Subcutaneous abdominal adipose tissue (tissue), 5 donors: Measurements from ENCODE around the gene SEPSECS.

ENCODE experiments used
- H3K27ac ChIP-seq: one replicate; pipeline ENCODE4 v1.7.0; 2013; ENCODE audit warnings: low read depth, mild to moderate bottlenecking, inconsistent platforms, low read length, moderate library complexity
- H3K27me3 ChIP-seq, 5 donors: one replicate each; pipeline ENCODE4 v1.7.0; 2013; ENCODE audit warnings: low read length in 5 of 5, inconsistent platforms in 1 of 5; ENCODE audit not compliant: control insufficient read depth in 5 of 5, insufficient read depth in 4 of 5
- H3K36me3 ChIP-seq, 5 donors: one replicate each; pipeline ENCODE4 v1.7.0; 2013; ENCODE audit warnings: low read length in 5 of 5; ENCODE audit not compliant: control insufficient read depth in 5 of 5, insufficient read depth in 5 of 5
- H3K4me1 ChIP-seq, 5 donors: one replicate each; pipeline ENCODE4 v1.7.0; 2013; ENCODE audit warnings: low read length in 5 of 5, mild to moderate bottlenecking in 3 of 5, moderate library complexity in 1 of 5; ENCODE audit not compliant: control insufficient read depth in 5 of 5, insufficient read depth in 5 of 5
- H3K4me3 ChIP-seq, 5 donors: one replicate each; pipeline ENCODE4 v1.7.0; 2013; ENCODE audit warnings: low read length in 5 of 5, low read depth in 1 of 5
- H3K9ac ChIP-seq, 5 donors: one replicate each; pipeline ENCODE4 v1.7.0; 2013; ENCODE audit warnings: low read length in 5 of 5, mild to moderate bottlenecking in 4 of 5, moderate library complexity in 3 of 5
- H3K9me3 ChIP-seq, 5 donors: one replicate each; pipeline ENCODE4 v1.7.0; 2013; ENCODE audit warnings: low read length in 5 of 5; ENCODE audit not compliant: control insufficient read depth in 5 of 5
- donor health status: healthy.
- donor health status: healthy.
- donor health status: healthy.
- donor health status: healthy.
- donor health status: healthy.

Gene SEPSECS

GRCh38 chr4:25131381-25131780 is 28.9 kb downstream of the SEPSECS start:
- Histone ChIP-seq H3K9ac (no peak overlapping the region), H3K27ac (no peak overlapping the region), H3K4me3 (no peak overlapping the region), H3K36me3 (peaks cover 0 to 21% (median 11%) of the 10 kb centered on the region in 5 donors), H3K9me3 (no peaks in the 10 kb centered on the region), H3K4me1 (no peaks in the 10 kb centered on the region), H3K27me3 (no peaks in the 10 kb centered on the region)

GRCh38 chr4:25129917-25130316 is 30.3 kb downstream of the SEPSECS start:
- H3K4me3 ChIP-seq: no peak overlapping the region
- no peaks in the 10 kb centered on the region for H3K4me1 ChIP-seq
- peaks cover 6 to 32% (median 16%) of the 10 kb centered on the region in 5 donors for H3K36me3 ChIP-seq

DNA sequence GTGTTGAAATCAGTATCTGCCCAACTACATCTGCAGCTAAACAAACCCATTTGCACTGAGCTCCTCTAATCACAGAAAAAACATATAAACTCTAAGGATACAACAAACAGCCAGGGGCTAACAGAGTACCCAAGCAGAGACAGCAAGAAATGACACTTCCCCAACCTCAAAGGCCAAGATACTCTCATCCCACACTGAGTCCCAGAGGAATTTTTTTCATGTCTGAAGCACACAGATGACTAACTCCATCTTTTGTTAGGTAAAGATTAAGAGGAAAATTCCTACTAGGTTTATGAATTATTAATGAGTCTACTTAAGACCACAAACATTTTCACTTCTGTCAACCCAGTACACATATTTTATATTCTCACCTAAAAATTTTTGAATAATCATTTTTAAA is 31.6 kb downstream of the SEPSECS start:
- H3K27me3 ChIP-seq: no peaks in the 10 kb centered on the region
- peaks cover 10 to 44% (median 19%) of the 10 kb centered on the region in 5 donors for H3K36me3 ChIP-seq
- H3K9ac ChIP-seq: no peak overlapping the region
- H3K4me1 ChIP-seq: no peaks in the 10 kb centered on the region
- H3K9me3 ChIP-seq: no peaks in the 10 kb centered on the region
- no peak overlapping the region for H3K4me3 ChIP-seq
- no peak overlapping the region for H3K27ac ChIP-seq

More at GRCh38 chr4:25129917-25130316, 30.3 kb downstream of the SEPSECS start:
- no peak overlapping the region for H3K27ac ChIP-seq
- H3K9me3 ChIP-seq: no peaks in the 10 kb centered on the region
- no peaks in the 10 kb centered on the region for H3K27me3 ChIP-seq
- no peak overlapping the region for H3K9ac ChIP-seq

GRCh38 chr4:25123236-25123635 is 37.0 kb downstream of the SEPSECS start:
- no peaks in the 10 kb centered on the region for H3K27me3 ChIP-seq
- no peaks in the 10 kb centered on the region for H3K4me1 ChIP-seq
- no peaks in the 10 kb centered on the region for H3K9me3 ChIP-seq
- H3K4me3 ChIP-seq: no peak overlapping the region
- no peak overlapping the region for H3K9ac ChIP-seq
- H3K36me3 ChIP-seq: peaks cover 19 to 62% (median 23%) of the 10 kb centered on the region in 5 donors
- H3K27ac ChIP-seq: no peak overlapping the region

- Histone ChIP-seq H3K9ac (no peak overlapping the region), H3K27me3 (no peaks in the 10 kb centered on the region), H3K9me3 (no peaks in the 10 kb centered on the region), H3K36me3 (peaks cover 15 to 48% (median 18%) of the 10 kb centered on the region in 5 donors), H3K4me3 (no peak overlapping the region), H3K4me1 (no peaks in the 10 kb centered on the region), H3K27ac (no peak overlapping the region)
These were observed 39.9 kb downstream of the SEPSECS start for GRCh38 chr4:25120146-25120940.

DNA sequence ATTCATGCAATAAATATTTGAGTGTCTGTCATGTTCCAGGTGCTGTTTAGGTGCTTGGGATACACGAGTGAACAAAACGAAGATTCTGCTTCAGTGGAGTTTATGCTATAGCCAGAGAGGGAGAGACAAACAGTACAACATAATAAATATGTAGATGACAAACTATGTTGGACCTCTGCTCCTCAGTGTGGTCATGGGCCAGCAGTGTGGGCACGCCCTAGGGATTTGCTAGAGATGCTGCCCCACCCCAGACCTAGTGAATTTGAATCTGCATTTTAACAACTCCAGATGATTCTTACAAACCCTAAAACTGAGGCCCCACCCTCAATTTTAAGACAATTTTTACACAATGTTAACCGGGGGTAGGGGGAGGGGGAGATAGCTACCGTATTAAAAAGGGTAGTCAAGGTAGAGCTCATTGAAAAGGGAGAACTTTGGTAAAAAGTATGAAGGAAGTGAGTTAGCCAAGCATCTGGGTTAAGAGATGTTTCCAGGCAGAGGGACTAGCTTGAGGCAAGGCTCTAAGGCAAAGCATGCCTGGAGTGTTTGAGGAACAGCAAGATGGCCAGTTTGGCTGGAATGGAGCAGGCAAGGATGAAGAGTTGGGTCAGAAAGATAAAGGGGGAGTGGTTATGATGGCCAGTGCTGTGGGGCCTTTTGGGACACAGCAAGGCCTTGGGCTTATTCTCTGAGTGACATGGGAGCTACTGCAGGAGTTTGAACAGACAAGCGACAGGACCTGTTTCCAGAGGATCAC is 42.4 kb downstream of the SEPSECS start:
- Histone ChIP-seq H3K36me3 (peaks cover 0 to 24% (median 4%) of the 10 kb centered on the region in 5 donors), H3K4me3 (no peak overlapping the region), H3K4me1 (no peaks in the 10 kb centered on the region), H3K27me3 (no peaks in the 10 kb centered on the region), H3K9ac (no peak overlapping the region), H3K27ac (no peak overlapping the region), H3K9me3 (no peaks in the 10 kb centered on the region)

DNA sequence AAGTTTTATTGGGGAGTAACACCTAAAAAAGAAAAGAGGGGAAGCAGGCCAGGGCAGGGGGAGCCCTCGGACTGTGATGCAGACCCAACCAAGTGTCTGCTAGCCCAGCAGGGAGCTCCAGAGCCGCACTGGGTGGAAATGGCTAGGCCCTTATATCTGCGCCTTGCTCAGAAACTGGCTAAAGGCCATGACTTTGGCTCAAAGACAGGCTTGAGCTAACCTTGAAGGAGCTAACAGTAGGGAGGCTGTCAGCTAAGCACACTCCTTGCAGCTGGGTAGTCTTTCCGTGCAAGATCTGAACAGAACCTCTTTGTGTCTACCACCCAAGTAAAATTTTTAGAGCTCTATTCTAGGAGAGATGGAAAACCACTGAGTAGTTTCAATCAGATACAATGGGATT is 43.0 kb downstream of the SEPSECS start:
- no peak overlapping the region for H3K9ac ChIP-seq
- peaks cover 0 to 18% (median 2%) of the 10 kb centered on the region in 5 donors for H3K36me3 ChIP-seq
- H3K4me3 ChIP-seq: no peak overlapping the region
- no peak overlapping the region for H3K27ac ChIP-seq
- no peaks in the 10 kb centered on the region for H3K4me1 ChIP-seq
- H3K27me3 ChIP-seq: no peaks in the 10 kb centered on the region
- H3K9me3 ChIP-seq: no peaks in the 10 kb centered on the region

- H3K4me3 ChIP-seq: no peak overlapping the region
- H3K27me3 ChIP-seq: no peaks in the 10 kb centered on the region
- H3K9ac ChIP-seq: no peak overlapping the region
- peaks cover 0 to 2% (median 0%) of the 10 kb centered on the region in 5 donors for H3K9me3 ChIP-seq
- H3K4me1 ChIP-seq: no peaks in the 10 kb centered on the region
- no peak overlapping the region for H3K27ac ChIP-seq
- H3K36me3 ChIP-seq: no peaks in the 10 kb centered on the region
These were observed 46.0 kb downstream of the SEPSECS start for GRCh38 chr4:25113915-25114904.

GRCh38 chr4:25112995-25113380 is 47.3 kb downstream of the SEPSECS start:
- Histone ChIP-seq H3K9me3 (peaks cover 0 to 2% (median 0%) of the 10 kb centered on the region in 5 donors), H3K27me3 (no peaks in the 10 kb centered on the region), H3K9ac (no peak overlapping the region), H3K4me1 (no peaks in the 10 kb centered on the region), H3K27ac (no peak overlapping the region), H3K4me3 (no peak overlapping the region), H3K36me3 (no peaks in the 10 kb centered on the region)
